Keratinocyte (primary cell): ENCODE results near the gene GTF3C4. TPM values are rescaled to one million over a fixed set of nuclear protein-coding genes. Genes with fewer than 3 reads are reported as not detected.

Experiments used
- DNase-seq: peaks from one replicate; pipeline ENCODE4 v3.0.0-alpha.2; 2011; ENCODE audit warnings: low read depth, missing footprints, low spot score
- FAIRE-seq: peaks from 2 replicates; lab custom pipeline; 2011; peaks lifted over from hg19 to GRCh38; lab: Jason Lieb, UNC
- H2AFZ ChIP-seq: 2 replicates; pipeline ENCODE4 v1.6.0; 2012; ENCODE audit warnings: low read length, control low read depth, inconsistent platforms; ENCODE audit not compliant: control insufficient read depth
- H3K27ac ChIP-seq: 2 replicates; pipeline ENCODE4 v1.5.1; 2011; ENCODE audit warnings: low read length; ENCODE audit not compliant: control insufficient read depth, insufficient read depth
- H3K27me3 ChIP-seq: 3 replicates; pipeline ENCODE4 v1.6.0; 2011; ENCODE audit warnings: low read length; ENCODE audit not compliant: control insufficient read depth, insufficient read depth; ENCODE audit errors: extremely low read depth
- H3K36me3 ChIP-seq, 2 experiments: 2 replicates in 1 of 2; 3 replicates in 1 of 2; pipeline ENCODE4 v1.5.1; 2011; ENCODE audit warnings: low read length in 2 of 2, mild to moderate bottlenecking in 1 of 2; ENCODE audit not compliant: control insufficient read depth in 2 of 2, insufficient read depth in 2 of 2; ENCODE audit errors: extremely low read depth in 1 of 2
- H3K4me1 ChIP-seq: 3 replicates; pipeline ENCODE4 v1.5.1; 2011; ENCODE audit warnings: low read length; ENCODE audit not compliant: control insufficient read depth, insufficient read depth; ENCODE audit errors: extremely low read depth
- H3K4me2 ChIP-seq: 3 replicates; pipeline ENCODE4 v1.6.0; 2011; ENCODE audit warnings: low read depth, low read length; ENCODE audit not compliant: control insufficient read depth, insufficient read depth; ENCODE audit errors: extremely low read depth
- H3K4me3 ChIP-seq, 3 experiments: fragments of 200-600 bp in 1 of 3; sonication (generic) in 1 of 3; 2 replicates in 2 of 3; 3 replicates in 1 of 3; pipeline ENCODE4 v1.5.1; 2011 to 2016; ENCODE audit warnings: low read length in 3 of 3, mild to moderate bottlenecking in 3 of 3, control low read depth in 2 of 3, inconsistent platforms in 1 of 3, low read depth in 1 of 3, mixed read lengths in 1 of 3, mixed run types in 1 of 3, moderate library complexity in 1 of 3; ENCODE audit not compliant: control insufficient read depth in 2 of 3, insufficient read depth in 2 of 3; ENCODE audit errors: extremely low read depth in 1 of 3
- H3K79me2 ChIP-seq: 2 replicates; pipeline ENCODE4 v1.6.0; 2012; ENCODE audit warnings: low read length; ENCODE audit not compliant: control insufficient read depth, insufficient read depth
- H3K9ac ChIP-seq: 3 replicates; pipeline ENCODE4 v1.6.0; 2011; ENCODE audit warnings: low read length; ENCODE audit not compliant: control insufficient read depth, insufficient read depth; ENCODE audit errors: extremely low read depth
- H3K9me1 ChIP-seq: 3 replicates; pipeline ENCODE4 v1.6.0; 2011; ENCODE audit warnings: low read length; ENCODE audit not compliant: control insufficient read depth, insufficient read depth; ENCODE audit errors: extremely low read depth
- H3K9me3 ChIP-seq: 2 replicates; pipeline ENCODE4 v1.5.1; 2012; ENCODE audit warnings: low read depth, low read length; ENCODE audit not compliant: control insufficient read depth
- H4K20me1 ChIP-seq: 3 replicates; pipeline ENCODE4 v1.6.0; 2011; ENCODE audit warnings: low read length; ENCODE audit not compliant: control insufficient read depth, insufficient read depth; ENCODE audit errors: extremely low read depth
- EZH2 ChIP-seq: IDR thresholded peaks from one replicate; pipeline ENCODE4 v1.6.1; 2012; ENCODE audit warnings: inconsistent platforms, mild to moderate bottlenecking, low read length, moderate library complexity
- dilution Hi-C: fragments of 300-500 bp; cut with MboI; formaldehyde crosslinking; loops from one replicate; pipeline ENCODE4 v1.7.0; 2020; ENCODE audit warnings: low sequenced_read_pairs; ENCODE audit not compliant: extremely low pct_ligation_motif_present
- polyA plus RNA-seq, 5 experiments: library from polyadenylated mRNA; depleted of rRNA in 3 of 5; stranded (reverse) in 3 of 5; stranded (forward) in 1 of 5; unstranded in 1 of 5; fragments of >200 nt; gene quantifications; 1 replicate in 1 of 5; 2 replicates in 3 of 5; 3 replicates in 1 of 5; pipeline versions ENCODE4 v1.2.1 to v1.2.3, GENCODE V29; 2011 to 2012; ENCODE audit warnings: missing spikeins in 2 of 5, low read depth in 1 of 5, low replicate concordance in 1 of 5
- TF ChIP-seq, protein P1 (sequence below), 3 experiments: IDR thresholded peaks in 1 of 3; conservative IDR thresholded peaks in 1 of 3; optimal IDR thresholded peaks in 1 of 3; 2 replicates in 2 of 3; 3 replicates in 1 of 3; pipeline versions ENCODE3 to v1.5.1; 2011; ENCODE audit warnings: low read length in 3 of 3, mild to moderate bottlenecking in 3 of 3, moderate library complexity in 2 of 3, control low read depth in 1 of 3, inconsistent platforms in 1 of 3; ENCODE audit not compliant: insufficient read depth in 2 of 3; ENCODE audit errors: extremely low read depth in 1 of 3

The GTF3C4 gene
- polyA plus RNA-seq, 1 donor (not counting 4 experiments of a cell fraction or from before 2014, with no cell fraction given): 7.7 TPM

DNA sequence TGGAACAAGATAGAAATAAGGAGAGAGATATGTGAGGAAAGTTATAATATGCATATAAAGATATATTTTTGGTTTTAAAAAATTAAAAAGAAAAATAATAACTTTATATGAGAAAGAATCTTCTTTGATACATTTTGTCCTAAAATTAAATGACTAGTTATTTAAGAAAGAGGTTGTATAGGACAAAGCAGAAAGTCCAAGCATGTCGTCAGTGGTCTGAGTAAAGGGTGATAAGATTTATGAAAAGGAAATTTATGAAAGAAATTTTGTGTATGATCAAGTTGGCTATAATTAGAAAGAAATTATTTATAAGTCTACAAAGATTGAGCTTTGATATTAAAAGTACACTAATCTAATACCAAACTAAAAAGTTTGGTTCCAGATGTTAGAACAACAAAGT is 32.0 kb downstream of the GTF3C4 start:
- Histone ChIP-seq H2AFZ (no peak overlapping the region), H3K27me3 (no peaks in the 10 kb centered on the region), H3K9me1 (no peaks in the 10 kb centered on the region), H3K9me3 (no peaks in the 10 kb centered on the region), H3K36me3 (no peaks in the 10 kb centered on the region), H3K9ac (no peak overlapping the region), H3K4me1 (no peaks in the 10 kb centered on the region), H3K27ac (no peak overlapping the region), H3K4me2 (no peak overlapping the region), H4K20me1 (no peaks in the 10 kb centered on the region), H3K4me3 (no peak overlapping the region), H3K79me2 (no peaks in the 10 kb centered on the region)
- DNase-seq: no peak
- TF ChIP-seq, protein P1, sequence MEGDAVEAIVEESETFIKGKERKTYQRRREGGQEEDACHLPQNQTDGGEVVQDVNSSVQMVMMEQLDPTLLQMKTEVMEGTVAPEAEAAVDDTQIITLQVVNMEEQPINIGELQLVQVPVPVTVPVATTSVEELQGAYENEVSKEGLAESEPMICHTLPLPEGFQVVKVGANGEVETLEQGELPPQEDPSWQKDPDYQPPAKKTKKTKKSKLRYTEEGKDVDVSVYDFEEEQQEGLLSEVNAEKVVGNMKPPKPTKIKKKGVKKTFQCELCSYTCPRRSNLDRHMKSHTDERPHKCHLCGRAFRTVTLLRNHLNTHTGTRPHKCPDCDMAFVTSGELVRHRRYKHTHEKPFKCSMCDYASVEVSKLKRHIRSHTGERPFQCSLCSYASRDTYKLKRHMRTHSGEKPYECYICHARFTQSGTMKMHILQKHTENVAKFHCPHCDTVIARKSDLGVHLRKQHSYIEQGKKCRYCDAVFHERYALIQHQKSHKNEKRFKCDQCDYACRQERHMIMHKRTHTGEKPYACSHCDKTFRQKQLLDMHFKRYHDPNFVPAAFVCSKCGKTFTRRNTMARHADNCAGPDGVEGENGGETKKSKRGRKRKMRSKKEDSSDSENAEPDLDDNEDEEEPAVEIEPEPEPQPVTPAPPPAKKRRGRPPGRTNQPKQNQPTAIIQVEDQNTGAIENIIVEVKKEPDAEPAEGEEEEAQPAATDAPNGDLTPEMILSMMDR (optimal IDR thresholded peaks at IDR 0.05 in 1 of 3, IDR thresholded peaks at IDR 0.05 in 1 of 3, conservative IDR thresholded peaks at IDR 0.05 in 1 of 3; ENCODE audit: extremely low read depth in 1 of 3, insufficient read depth in 2 of 3, low read length in 3 of 3): no peak
- no peak for TF ChIP-seq EZH2
- FAIRE-seq: no peak
- dilution Hi-C loops: no loop called here

DNA sequence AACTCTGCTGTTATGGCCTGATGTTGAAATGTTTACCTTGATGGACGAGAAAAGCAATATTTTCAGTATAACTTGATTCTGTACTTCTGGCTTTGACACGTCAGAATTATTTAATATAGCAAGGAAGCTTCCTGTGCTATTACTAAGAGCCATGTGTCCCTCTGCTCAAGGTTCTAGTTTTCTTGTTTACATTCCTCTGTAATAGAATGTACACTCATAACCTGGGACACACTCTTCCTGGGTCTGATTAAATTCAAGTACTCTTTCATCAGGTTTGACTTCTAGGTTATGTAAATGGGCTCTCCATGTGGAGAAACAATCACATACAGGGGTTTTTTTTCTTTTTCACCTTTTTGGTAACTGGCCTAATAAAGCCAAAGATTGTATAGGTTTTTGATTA is 33.1 kb downstream of the GTF3C4 start:
- Histone ChIP-seq H3K4me2 (no peak overlapping the region), H3K9ac (no peak overlapping the region), H3K36me3 (no peaks in the 10 kb centered on the region), H3K9me3 (no peaks in the 10 kb centered on the region), H3K4me1 (no peaks in the 10 kb centered on the region), H3K79me2 (no peaks in the 10 kb centered on the region), H2AFZ (no peak overlapping the region), H3K27ac (no peak overlapping the region), H3K4me3 (no peak overlapping the region), H3K27me3 (no peaks in the 10 kb centered on the region), H4K20me1 (no peaks in the 10 kb centered on the region), H3K9me1 (no peaks in the 10 kb centered on the region)
- no peak for FAIRE-seq
- no peak for TF ChIP-seq EZH2
- TF ChIP-seq, protein P1 (optimal IDR thresholded peaks at IDR 0.05 in 1 of 3, IDR thresholded peaks at IDR 0.05 in 1 of 3, conservative IDR thresholded peaks at IDR 0.05 in 1 of 3; ENCODE audit: extremely low read depth in 1 of 3, insufficient read depth in 2 of 3, low read length in 3 of 3): no peak
- dilution Hi-C loops: no loop called here
- DNase-seq: no peak
